ENCODE data around the gene KIAA2012.
A peak's percentile ranks its signal among the peaks of the same experiment; 100 is the strongest.

DNA sequence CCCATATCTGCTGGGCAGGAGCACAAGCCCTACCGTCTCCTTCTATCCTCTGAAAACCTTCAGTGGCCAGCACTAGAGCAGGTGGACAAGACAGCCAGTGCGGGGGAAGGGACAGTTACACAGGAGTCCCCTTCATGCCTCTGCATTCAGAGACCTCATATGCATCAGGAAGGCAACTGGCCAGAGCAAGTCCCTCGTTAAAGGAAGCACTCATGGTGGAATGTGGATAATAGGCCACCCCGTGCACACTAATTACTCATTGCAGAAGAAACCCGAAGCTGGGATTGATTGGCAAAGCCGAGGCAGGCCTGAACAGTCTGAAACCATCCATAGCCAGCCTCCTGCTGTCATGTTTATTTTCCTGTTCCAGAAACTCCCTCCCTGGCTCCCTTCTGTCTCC, 11.2 kb downstream of the KIAA2012 start:
- TF ChIP-seq CTCF (conservative IDR thresholded peaks at IDR 0.05; ENCODE audit: low read depth, low read length) = no peak
- no peak for TF ChIP-seq CEBPB (IDR thresholded peaks at IDR 0.05; ENCODE audit: low read depth, low read length)
- peak; percentile 14; the same call in 1 of the 2 replicates for TF ChIP-seq BHLHE40 (IDR thresholded peaks at IDR 0.05; ENCODE audit: low read depth, low read length)
- TF ChIP-seq POLR2A (IDR thresholded peaks at IDR 0.05; ENCODE audit: low read depth, low read length) = no peak
- TF ChIP-seq, protein P1, sequence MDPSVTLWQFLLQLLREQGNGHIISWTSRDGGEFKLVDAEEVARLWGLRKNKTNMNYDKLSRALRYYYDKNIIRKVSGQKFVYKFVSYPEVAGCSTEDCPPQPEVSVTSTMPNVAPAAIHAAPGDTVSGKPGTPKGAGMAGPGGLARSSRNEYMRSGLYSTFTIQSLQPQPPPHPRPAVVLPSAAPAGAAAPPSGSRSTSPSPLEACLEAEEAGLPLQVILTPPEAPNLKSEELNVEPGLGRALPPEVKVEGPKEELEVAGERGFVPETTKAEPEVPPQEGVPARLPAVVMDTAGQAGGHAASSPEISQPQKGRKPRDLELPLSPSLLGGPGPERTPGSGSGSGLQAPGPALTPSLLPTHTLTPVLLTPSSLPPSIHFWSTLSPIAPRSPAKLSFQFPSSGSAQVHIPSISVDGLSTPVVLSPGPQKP (IDR thresholded peaks at IDR 0.05; ENCODE audit: borderline replicate concordance, low read depth, low read length) = no peak
- no peak for TF ChIP-seq MXI1 (IDR thresholded peaks at IDR 0.05; ENCODE audit: borderline replicate concordance, low read depth, low read length)
- no peak for TF ChIP-seq RAD21 (IDR thresholded peaks at IDR 0.05; ENCODE audit: low read length)
- TF ChIP-seq NFE2L2 (IDR thresholded peaks at IDR 0.05; ENCODE audit: low read depth, low read length) = no peak
- TF ChIP-seq FOS (IDR thresholded peaks at IDR 0.05; ENCODE audit: low read depth, low read length) = no peak
- no peak for TF ChIP-seq SMC3 (IDR thresholded peaks at IDR 0.05; ENCODE audit: low read depth, low read length)
- TF ChIP-seq RCOR1 (IDR thresholded peaks at IDR 0.05; ENCODE audit: insufficient replicate concordance, low read length) = no peak
- TF ChIP-seq MAFK (IDR thresholded peaks at IDR 0.05; ENCODE audit: low read depth, low read length) = no peak

Data from IMR-90 (cell line).